DMS153 treated with DMSO at 0.1 percent for 48 hours (cell line): ENCODE results near the gene ACOT12.
"Not testable (repeated sequence)": the region's sequence is repeated elsewhere in the genome, so short reads cannot be mapped to it uniquely, and the experiment has no call there.

Experiments used
- DNase-seq: peaks from one replicate; lab custom pipeline; 2025; ENCODE audit not compliant: unreplicated experiment; lab: John Stamatoyannopoulos, UW

ACOT12 gene

GRCh38 chr5:81300921-81301270 lies 93.0 kb downstream of the ACOT12 start:
- DNase-seq, result no peak

DNA sequence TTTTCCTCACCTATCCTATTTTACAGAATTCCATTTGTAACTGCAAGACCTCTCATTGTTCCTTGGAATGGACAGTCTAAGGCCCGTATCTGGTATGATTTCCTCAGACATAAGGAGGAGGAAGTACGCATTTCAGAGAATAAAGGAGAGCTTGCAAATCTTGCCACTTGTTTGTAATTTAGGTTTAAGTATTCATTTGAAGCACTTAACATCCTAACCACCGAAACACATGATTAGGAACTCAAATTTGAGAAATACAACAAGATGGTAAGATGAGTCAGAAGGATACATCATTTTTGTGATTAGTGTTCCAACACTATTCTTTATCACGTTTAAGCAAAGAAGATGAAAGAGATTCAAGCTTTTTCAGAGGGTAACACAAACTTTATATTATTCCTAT lies 96.4 kb downstream of the ACOT12 start:
- no peak for DNase-seq

DNA sequence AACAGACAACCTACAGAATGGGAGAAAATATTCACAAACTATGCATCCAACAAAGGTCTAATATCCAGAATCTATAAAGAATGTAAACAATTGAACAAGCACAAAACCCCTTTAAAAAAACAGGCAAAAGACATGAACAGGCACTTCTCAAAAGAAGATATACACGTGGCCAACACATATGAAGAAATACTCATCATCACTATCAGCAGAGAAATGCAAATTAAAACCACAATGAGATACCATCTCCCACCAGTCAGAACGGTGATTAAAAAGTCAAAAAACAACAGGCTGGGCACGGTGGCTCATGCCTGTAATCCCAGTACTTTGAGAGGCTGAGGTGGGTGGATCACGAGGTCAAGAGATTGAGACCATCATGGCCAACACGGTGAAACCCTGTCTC lies 99.9 kb downstream of the ACOT12 start:
- DNase-seq, result not testable (repeated sequence)

- DNase-seq, result no peak
Measured at GRCh38 chr5:81292130-81292529, 101.8 kb downstream of the ACOT12 start.

DNA sequence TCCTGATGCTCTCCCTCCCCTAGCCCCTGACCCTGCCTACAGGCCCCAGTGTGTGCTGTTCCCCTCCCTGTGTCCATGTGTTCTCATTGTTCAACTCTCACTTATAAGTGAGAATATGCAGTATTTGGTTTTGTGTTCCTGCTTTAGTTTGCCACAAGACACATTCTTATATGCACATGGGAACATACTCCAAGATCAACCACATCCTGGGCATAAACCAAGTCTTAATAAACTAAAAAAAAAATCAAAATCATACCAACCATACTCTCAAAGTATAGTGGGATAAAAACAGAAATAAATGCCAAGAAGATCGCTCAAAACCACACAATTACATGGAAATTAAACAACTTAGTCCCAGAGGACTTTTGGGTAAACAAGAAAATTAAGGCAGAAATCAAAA lies 103.8 kb downstream of the ACOT12 start:
- DNase-seq, result no peak

GRCh38 chr5:81288021-81288433 lies 105.9 kb downstream of the ACOT12 start:
- no peak for DNase-seq

DNA sequence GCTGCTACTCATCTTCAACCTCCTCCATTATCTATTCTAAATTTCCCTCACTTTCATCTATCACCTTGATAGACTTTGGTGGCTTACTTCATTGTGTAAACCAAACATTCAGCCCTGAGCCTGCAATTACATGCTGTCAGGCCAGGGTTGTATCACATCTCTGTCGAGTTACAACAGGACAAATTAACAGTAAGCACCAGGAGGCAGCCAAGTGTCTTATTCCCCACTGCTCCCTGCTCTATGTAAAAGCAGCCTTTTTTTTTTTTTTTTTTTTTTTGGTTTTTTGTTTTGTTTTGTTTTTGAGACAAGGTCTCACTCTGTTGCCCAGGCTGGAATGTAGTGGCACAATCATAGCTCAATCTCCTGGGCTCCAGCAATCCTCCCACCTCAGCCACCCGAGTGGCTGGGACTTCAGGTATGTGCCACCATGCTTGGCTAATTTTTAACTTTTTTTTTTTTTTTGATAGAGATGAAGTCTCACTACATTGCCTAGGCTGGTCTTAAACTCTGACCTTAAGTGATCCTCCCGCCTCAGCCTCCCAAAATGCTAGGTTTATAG lies 107.8 kb downstream of the ACOT12 start:
- no peak for DNase-seq

DNA sequence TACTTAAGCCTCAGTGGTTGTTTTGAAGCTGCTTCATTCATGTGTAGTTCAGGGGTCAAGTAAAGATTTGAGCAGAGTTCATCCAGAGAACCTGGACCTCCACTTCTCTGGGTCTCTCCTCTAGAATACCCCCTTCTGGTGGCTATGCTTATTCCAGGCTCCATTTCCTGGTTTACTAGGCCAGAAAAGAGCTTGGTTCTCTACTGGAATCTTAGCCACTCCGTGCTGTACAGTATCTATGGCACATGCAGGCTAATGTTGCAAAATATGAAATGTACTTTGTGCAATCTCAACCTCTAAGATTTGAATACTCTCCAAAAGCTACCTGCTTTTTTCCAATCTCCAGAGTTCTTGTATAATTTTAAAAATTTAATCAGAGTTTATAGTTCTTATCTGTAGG lies 110.0 kb downstream of the ACOT12 start:
- no peak for DNase-seq
